Colonic mucosa (tissue), 4 donors: Measurements from ENCODE around the gene MMD. TPM values are rescaled to one million over a fixed set of nuclear protein-coding genes. Genes with fewer than 3 reads are reported as not detected.

Experiments
- DNase-seq: peaks from one replicate; pipeline ENCODE4 v3.0.0-alpha.2; 2020
- H3K27ac ChIP-seq: fragments of 200-600 bp; one replicate; pipeline ENCODE4 v1.8.0; 2021
- H3K27me3 ChIP-seq: fragments of 200-600 bp; one replicate; pipeline ENCODE4 v1.8.0; 2021
- H3K36me3 ChIP-seq: fragments of 200-600 bp; one replicate; pipeline ENCODE4 v1.8.0; 2021
- H3K4me1 ChIP-seq: fragments of 200-600 bp; one replicate; pipeline ENCODE4 v1.8.0; 2021; ENCODE audit warnings: mild to moderate bottlenecking
- H3K4me3 ChIP-seq: fragments of 200-600 bp; one replicate; pipeline ENCODE4 v1.8.0; 2021
- H3K9ac ChIP-seq, 2 donors: one replicate each; pipeline ENCODE4 v1.7.0; 2013; ENCODE audit warnings: control low read depth in 2 of 2, low read depth in 2 of 2, low read length in 2 of 2
- H3K9me3 ChIP-seq: fragments of 200-600 bp; one replicate; pipeline ENCODE4 v1.8.0; 2021
- CTCF ChIP-seq: fragments of 200-600 bp; IDR thresholded peaks from one replicate; pipeline ENCODE4 v1.8.0; 2022; ENCODE audit warnings: antibody characterized with exemption, mild to moderate bottlenecking
- intact Hi-C: fragments of 100-400 bp; cut with DNase I; formaldehyde crosslinking; loops from one replicate; pipeline ENCODE4 v1.14.1; 2022
- total RNA-seq, 2 donors: library from RNA; stranded (reverse); fragmentation: NEBNext Ultra II Directional in 1 of 2; extraction: Animal tissue kit (Norgen Biotek cat#: 25700) in 1 of 2; gene quantifications; one replicate each; pipeline ENCODE4 v1.2.1, GENCODE V29; 2021
- donor health status: healthy.
- donor health status: DM: no; HTN: no; CAD: no.
- donor health status: DM: no; HTN: no; CAD: no.

The MMD gene
- total RNA-seq, 2 donors from 2014 or later = 17.3 to 20.0 TPM

- no peaks in the 10 kb centered on the region for H3K4me1 ChIP-seq
- no peak for DNase-seq
- intact Hi-C loops = no loop called here
- H3K9me3 ChIP-seq = no peaks in the 10 kb centered on the region
- no peak overlapping the region for H3K9ac ChIP-seq
- H3K4me3 ChIP-seq = no peak overlapping the region
- no peaks in the 10 kb centered on the region for H3K27me3 ChIP-seq
- TF ChIP-seq CTCF = no peak
- no peaks in the 10 kb centered on the region for H3K36me3 ChIP-seq
- H3K27ac ChIP-seq = no peak overlapping the region
Measured at GRCh38 chr17:55377671-55378275, 43.9 kb downstream of the MMD start.

GRCh38 chr17:55368706-55369105, 52.9 kb downstream of the MMD start:
- Histone ChIP-seq H3K9me3 (no peaks in the 10 kb centered on the region), H3K4me1 (no peaks in the 10 kb centered on the region), H3K27ac (no peak overlapping the region), H3K9ac (no peak overlapping the region), H3K27me3 (no peaks in the 10 kb centered on the region), H3K4me3 (no peak overlapping the region), H3K36me3 (no peaks in the 10 kb centered on the region)
- TF ChIP-seq CTCF = no peak
- intact Hi-C loops = no loop called here
- no peak for DNase-seq

GRCh38 chr17:55366020-55366481, 55.6 kb downstream of the MMD start:
- H3K27ac ChIP-seq = no peak overlapping the region
- no peaks in the 10 kb centered on the region for H3K27me3 ChIP-seq
- H3K36me3 ChIP-seq = no peaks in the 10 kb centered on the region
- intact Hi-C loops = no loop called here
- H3K4me3 ChIP-seq = no peak overlapping the region
- H3K9me3 ChIP-seq = no peaks in the 10 kb centered on the region
- TF ChIP-seq CTCF = no peak
- no peak for DNase-seq
- H3K4me1 ChIP-seq = no peaks in the 10 kb centered on the region
- no peak overlapping the region for H3K9ac ChIP-seq

- H3K27ac ChIP-seq = no peak overlapping the region
- intact Hi-C loops = no loop called here
- TF ChIP-seq CTCF = no peak
Measured at GRCh38 chr17:55363033-55363432, 58.6 kb downstream of the MMD start.

GRCh38 chr17:55360971-55361370, 60.7 kb downstream of the MMD start:
- H3K9me3 ChIP-seq = no peaks in the 10 kb centered on the region
- no peaks in the 10 kb centered on the region for H3K4me1 ChIP-seq
- H3K4me3 ChIP-seq = no peak overlapping the region
- DNase-seq = no peak
- no peaks in the 10 kb centered on the region for H3K36me3 ChIP-seq
- H3K27me3 ChIP-seq = no peaks in the 10 kb centered on the region
- TF ChIP-seq CTCF = no peak
- no peak overlapping the region for H3K27ac ChIP-seq
- no peak overlapping the region for H3K9ac ChIP-seq
- intact Hi-C loops = no loop called here

More at GRCh38 chr17:55363033-55363432, 58.6 kb downstream of the MMD start:
- H3K4me3 ChIP-seq = no peak overlapping the region
- DNase-seq = no peak
- no peaks in the 10 kb centered on the region for H3K36me3 ChIP-seq
- no peaks in the 10 kb centered on the region for H3K27me3 ChIP-seq
- H3K4me1 ChIP-seq = no peaks in the 10 kb centered on the region
- H3K9ac ChIP-seq = no peak overlapping the region
- H3K9me3 ChIP-seq = no peaks in the 10 kb centered on the region
